HG03432 (cell line): ENCODE results near the gene PDGFA.

Experiments used
- ATAC-seq: cut with Tn5 transposase; IDR thresholded peaks from one replicate; pipeline ENCODE4 v1.9.1; 2021; ENCODE audit warnings: mild to moderate bottlenecking, moderate library complexity; ENCODE audit not compliant: unreplicated experiment

Gene PDGFA

DNA sequence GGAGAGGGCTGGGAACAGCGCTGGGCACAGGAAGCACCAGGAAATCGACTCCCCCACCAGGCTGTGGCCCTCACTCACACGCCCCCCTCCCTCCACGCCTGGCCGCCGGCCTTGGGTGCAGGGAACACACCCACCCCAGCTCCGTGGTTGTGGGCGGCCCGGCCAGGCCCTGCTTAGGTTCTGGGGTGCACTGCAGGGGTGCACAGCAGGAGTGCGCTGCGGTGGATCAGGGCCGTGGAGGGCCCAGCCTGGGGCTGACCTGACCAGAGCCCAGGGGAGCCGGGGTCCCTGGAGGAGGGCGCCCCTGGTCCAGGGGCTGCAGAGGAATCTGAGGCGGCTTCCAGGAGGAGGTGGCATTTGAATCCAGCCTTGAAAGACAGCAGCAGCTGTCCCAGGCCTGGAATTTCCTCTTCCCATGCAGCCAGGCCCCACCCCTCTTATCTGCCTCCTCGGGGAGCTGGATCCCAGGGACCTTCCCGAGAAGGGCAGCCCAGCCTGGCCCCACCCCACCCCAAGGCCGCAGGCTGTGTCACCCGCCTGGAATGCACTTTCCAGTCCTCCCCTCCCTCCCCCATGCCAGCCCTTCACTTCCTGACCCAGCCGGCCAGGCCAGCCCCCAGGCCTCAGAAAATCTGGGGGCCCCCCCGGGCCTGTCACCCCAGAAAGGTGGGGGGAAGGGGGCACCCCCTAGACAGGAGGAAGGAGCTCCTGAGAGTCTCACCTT lies 18.4 kb upstream of the PDGFA start:
- no peak for ATAC-seq

GRCh38 chr7:536231-536630 lies 16.6 kb upstream of the PDGFA start:
- no peak for ATAC-seq

DNA sequence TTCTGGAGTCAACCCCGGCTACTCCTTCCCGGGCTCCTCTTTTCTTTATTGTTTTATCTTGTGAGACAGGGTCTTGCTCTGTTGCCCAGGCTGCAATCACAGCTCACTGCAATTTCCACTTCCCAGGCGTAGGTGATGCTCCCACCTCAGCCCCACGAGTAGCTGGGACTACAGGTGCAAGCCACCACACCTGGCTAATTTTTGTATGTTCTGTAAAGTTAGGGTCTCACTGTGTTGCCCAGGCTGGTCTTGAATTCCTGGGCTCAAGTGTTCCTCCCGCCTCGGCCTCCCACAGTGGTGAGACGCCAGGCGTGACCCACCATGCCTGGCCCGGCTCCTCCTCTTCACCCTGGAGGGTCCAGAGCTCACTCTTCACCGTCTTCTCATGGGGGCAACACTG lies 15.3 kb upstream of the PDGFA start:
- no peak for ATAC-seq

- no peak for ATAC-seq
Observed at GRCh38 chr7:534075-534474, 14.4 kb upstream of the PDGFA start.

GRCh38 chr7:533266-533665 lies 13.6 kb upstream of the PDGFA start:
- no peak for ATAC-seq

DNA sequence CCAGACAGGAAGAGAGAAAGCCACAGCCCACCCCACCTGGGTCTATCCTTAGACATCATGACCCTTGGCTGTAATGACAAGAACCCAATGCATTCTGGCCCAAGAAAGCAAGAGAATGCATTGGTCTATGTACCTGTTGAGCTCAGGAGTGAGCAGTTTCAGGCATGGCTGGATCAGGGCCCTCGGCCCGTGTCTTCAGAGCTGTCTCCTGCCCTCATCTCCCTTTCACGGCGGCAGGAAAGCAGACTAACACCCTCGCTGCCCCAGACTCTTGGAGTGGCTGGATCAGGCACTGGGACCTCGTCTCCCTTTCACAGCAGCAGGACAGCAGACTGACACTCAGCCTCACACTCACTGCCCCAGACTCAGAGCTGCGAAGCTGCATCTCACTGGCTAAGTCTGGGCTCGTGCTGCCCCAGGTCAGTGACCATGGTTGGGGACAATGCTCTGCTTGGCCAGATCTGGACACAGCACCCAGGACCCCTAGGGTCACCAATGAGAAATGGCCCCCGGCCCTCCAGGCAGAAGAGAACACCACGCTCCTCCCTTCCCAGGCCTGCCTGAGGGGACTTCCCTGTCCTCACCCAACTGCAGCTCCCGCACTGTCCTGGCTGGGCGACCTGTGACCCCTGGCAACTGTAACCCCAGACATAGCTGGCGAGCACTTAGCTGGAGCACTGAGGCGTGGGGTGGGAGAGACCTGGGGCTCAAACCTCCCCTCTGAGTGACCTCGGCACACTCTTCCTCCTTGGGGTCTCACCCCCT lies 12.9 kb upstream of the PDGFA start:
- no peak for ATAC-seq

GRCh38 chr7:531777-532176 lies 12.1 kb upstream of the PDGFA start:
- no peak for ATAC-seq

DNA sequence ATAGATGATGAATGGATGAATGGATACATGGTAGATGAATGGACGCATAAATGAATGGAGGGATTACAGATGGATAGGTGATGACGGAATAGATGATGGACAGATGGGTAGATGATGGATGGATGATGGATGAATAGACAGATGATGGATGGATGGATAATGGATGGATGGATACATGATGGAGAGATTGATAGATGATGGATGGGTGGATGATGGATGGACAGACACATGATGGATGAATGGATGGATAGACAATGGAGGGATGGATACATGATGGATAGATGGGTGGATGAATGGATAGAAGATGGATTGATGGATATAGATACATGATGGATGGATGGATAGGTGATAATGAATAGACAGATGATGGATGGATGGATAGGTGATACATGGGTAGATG lies 8.8 kb upstream of the PDGFA start:
- no peak for ATAC-seq

DNA sequence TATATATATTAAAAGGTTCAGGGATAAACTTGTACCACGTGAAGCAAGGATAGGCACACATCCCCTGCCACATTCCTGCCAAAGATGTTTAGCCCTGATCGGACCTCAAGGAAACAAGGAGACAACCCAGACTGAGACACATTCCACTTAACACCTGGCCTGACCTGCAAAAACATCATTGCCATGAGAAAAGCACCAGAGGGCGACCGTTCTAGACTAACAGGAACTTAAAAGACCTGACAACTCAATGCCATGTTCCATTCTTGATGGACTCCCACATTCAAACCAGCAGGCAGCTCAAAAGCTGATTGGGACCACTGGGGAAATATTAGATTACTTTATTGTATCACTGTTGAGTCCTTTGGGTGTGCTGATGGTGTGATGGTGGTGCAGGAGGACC lies 8.1 kb upstream of the PDGFA start:
- no peak for ATAC-seq

DNA sequence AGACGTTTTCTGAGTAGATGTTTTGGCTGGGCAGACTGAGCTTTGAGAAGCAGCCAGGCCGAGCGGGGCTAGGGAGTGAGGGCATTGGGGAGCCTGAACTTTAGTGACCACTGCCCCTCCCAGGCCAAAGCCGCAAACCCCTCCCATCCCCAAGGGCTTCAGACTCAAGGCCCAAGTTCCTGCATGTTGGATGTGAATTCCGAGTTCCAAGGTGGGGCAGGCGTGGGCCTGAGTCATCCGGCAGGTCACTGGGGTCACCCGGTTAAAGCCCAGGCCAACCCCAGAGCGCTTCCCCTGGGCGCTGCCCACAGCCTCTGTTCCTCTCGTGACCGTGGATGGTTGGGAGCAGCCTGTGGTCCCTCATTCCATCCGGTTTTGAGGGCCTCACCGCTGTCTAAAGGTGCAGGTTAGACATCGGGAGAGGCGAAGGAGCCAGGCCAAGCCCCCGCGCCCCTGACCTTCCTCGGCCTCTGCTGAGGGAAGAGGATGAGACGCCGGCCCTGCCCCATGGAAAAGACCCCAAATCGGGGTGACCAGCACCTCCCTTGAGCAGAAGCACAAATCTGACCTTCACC lies 6.9 kb upstream of the PDGFA start:
- no peak for ATAC-seq

GRCh38 chr7:525740-526139 lies 6.1 kb upstream of the PDGFA start:
- ATAC-seq, result no peak

DNA sequence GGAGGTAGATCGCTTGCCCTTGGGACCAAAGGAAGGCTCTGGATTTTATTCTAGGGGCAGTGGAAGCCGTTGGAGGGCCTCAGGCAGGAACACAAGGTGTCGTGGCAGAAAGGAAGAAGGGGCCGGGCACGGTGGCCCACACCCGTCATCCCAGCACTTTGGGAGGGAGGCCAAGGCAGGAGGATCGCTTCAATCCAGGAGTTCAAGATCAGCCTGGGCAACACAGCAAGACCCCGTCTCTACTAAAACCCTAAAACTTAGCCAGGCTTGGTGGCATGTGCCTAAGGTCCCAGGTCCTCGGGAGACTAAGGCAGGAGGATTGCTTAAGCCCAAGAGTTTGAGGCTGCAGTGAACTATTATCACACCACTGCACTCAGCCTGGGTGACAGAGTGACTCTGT lies 5.2 kb upstream of the PDGFA start:
- ATAC-seq, result no peak

DNA sequence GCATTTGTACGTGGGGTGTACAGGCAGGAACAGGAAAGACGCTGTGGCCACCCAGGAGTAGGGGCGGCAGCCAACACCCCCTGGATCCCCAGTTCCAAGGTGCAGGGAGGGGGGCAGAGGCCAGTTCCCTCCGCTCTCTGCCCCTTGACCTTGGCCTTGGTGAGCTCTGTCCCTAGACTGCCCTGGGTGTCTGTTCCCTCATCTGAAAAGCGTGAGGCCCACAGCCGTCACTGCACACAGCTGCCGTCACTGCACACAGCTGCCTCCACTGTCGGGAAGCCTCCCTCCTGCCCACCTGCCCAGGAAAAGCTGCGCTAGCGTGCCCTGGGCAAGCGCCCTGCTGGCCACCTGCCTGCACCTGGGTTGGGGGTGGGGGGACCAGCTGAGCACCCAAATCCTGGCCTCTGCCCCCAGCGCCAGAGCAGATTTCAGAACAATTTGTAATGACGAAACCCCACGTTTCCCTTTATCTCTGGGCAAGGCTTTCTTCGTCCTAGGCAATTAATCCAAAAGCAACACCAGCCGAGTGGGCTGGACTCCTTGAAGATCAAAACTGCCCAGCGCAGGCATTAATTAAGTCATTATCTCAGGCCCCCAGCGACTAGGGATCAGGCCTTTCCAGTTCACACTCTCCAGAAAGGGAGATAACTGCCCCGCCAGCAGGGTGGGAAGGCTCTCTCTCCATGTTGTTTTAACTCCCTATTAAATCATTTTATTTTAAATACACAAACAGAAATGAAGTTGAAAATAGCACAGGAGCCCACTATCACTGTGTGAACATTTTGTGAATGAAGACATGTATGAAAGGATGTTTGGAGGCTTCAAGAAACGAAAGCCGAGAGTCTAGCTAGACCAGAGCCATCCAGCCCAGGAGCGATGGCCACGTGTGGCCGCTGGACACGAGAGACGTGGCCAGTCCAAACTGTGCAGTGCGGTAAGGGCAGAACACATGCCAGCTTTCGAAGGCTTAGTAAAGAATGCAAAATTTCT lies 4.0 kb upstream of the PDGFA start:
- ATAC-seq, result no peak

- ATAC-seq, result no peak
Observed at GRCh38 chr7:522951-523314, 3.3 kb upstream of the PDGFA start.

- ATAC-seq, result peak; percentile 33
Observed at GRCh38 chr7:522071-522950, 2.7 kb upstream of the PDGFA start.

GRCh38 chr7:521221-522070 lies 1.8 kb upstream of the PDGFA start:
- peak; percentile 19 for ATAC-seq

DNA sequence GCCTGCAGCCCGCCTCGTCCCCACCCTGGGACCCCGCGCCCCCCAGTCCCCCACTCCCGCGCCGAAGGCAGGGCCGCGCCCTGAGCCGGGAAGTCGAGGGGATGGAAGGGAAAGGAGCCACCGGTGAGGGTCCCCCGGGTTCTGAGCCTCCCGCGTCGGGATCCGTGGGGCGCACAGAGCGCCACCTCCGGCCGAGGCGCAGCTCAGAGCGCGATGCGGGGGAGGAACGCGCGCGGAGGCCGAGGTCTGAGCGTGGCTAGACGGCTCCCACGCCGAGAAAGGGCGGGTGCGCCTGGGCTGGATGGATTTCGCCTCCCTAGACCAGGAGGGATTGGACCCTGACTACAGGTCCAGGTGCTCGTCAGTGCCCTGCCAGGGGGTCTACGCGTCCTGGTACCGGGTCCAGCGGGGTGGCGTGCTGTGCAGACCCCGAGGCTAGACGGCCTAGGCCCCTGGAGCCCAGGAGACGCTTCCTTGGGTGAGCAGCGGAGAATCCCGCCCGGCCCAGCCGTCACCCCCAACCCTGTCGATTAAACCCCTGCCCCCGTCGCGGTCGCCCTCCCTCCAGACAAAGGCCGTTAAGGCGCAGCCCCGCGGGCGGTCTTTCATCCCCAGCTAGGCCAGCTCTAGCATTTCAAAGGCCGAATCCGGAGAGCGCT lies 986 bp upstream of the PDGFA start:
- no peak for ATAC-seq

- ATAC-seq, result peak; percentile 14
Observed at GRCh38 chr7:518630-519483, 789 bp downstream of the PDGFA start.
